ENCODE results near the gene SLC4A4. TPM values are rescaled to one million over a fixed set of nuclear protein-coding genes. Genes with fewer than 3 reads are reported as not detected.

SLC4A4 gene
- total RNA-seq, 1 experiment from 2014 or later = 0.92 TPM

DNA sequence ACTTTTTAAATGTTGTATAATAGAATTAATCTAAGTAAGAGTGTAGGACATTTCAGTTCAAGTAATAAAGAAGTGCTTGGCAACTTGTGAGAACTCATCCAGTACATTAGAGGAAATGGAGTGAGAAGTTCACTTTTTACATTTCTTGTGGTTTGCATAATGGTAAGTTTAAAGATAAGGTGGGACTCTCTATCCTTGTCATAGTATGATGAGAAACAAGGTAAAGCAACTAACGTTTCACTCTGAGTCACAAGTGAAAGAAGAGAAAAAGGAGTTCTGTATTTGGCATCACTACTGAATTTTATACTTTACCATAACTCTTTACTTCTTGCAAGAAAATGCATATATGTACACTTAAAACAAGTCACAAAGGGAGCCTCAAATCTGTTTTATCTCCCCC lies 219.4 kb downstream of the SLC4A4 start:
- Histone ChIP-seq H3K9ac (ENCODE audit: extremely low read depth, insufficient read length, low read length) (no peak overlapping the region), H3K23me2 (ENCODE audit: insufficient read length, low read depth, low read length, poor library complexity, severe bottlenecking) (no peaks in the 10 kb centered on the region), H4K5ac (ENCODE audit: insufficient read length, low read depth, low read length) (no peak overlapping the region), H2AK5ac (ENCODE audit: insufficient read length, low read length) (no peak overlapping the region), H2BK20ac (ENCODE audit: low read depth, low read length, poor library complexity, severe bottlenecking) (no peak overlapping the region), H3K79me1 (ENCODE audit: insufficient read depth, low read depth, low read length, poor library complexity, severe bottlenecking) (no peaks in the 10 kb centered on the region), H2BK12ac (ENCODE audit: insufficient read length, low read depth, low read length) (no peak overlapping the region), H4K20me1 (ENCODE audit: control insufficient read depth, insufficient read depth, insufficient read length) (no peaks in the 10 kb centered on the region), H3K9me3 (ENCODE audit: control insufficient read depth, low read depth, low read length) (no peaks in the 10 kb centered on the region), H3K14ac (ENCODE audit: insufficient read depth, low read length) (no peak overlapping the region), H2AFZ (ENCODE audit: low read length) (no peak overlapping the region), H2BK15ac (ENCODE audit: low read depth, low read length) (no peak overlapping the region), H4K8ac (replicated peaks; ENCODE audit: insufficient read length, low read depth, low read length) (no peak overlapping the region), H3K56ac (ENCODE audit: insufficient read length, low read depth, low read length) (no peak overlapping the region), H3T11ph (ENCODE audit: low read length) (no peak overlapping the region), H3K27me3 (ENCODE audit: insufficient read depth, low read length) (no peaks in the 10 kb centered on the region), H3K4me1 (ENCODE audit: insufficient read depth, low read length) (no peaks in the 10 kb centered on the region), H4K91ac (ENCODE audit: insufficient read length, low read depth, low read length) (no peak overlapping the region), H3K79me2 (ENCODE audit: insufficient read depth, low read length) (no peaks in the 10 kb centered on the region), H3K23ac (ENCODE audit: insufficient read length, low read depth, low read length) (no peak overlapping the region), H2BK120ac (ENCODE audit: low read depth, low read length, poor library complexity, severe bottlenecking) (no peak overlapping the region), H3K4me2 (ENCODE audit: insufficient read depth, insufficient read length, low read length) (no peak overlapping the region), H3K4ac (ENCODE audit: low read depth, low read length) (no peak overlapping the region), H2BK5ac (ENCODE audit: insufficient read length, low read length) (no peak overlapping the region), H3K27ac (ENCODE audit: insufficient read length, low read depth, low read length) (no peak overlapping the region), H3K18ac (ENCODE audit: insufficient read length, low read depth, low read length) (no peak overlapping the region)
- TF ChIP-seq CTCF (conservative IDR thresholded peaks at IDR 0.05) = no peak
- H3K4me3 Mint-ChIP-seq = no peak overlapping the region
- H3K27ac Mint-ChIP-seq = no peak overlapping the region
- DNase-seq = no peak
- H3K4me1 Mint-ChIP-seq = peaks cover 0 to 3% of the 10 kb centered on the region in 2 experiments; a peak in 1 of 4 replicates
- H3K36me3 Mint-ChIP-seq (ENCODE audit: insufficient read depth in 1 of 3, low read depth in 3 of 3) = no peaks in the 10 kb centered on the region
- WGBS (ENCODE audit: extremely low coverage, insufficient read length, low lambda C conversion rate) = no CpG with 5 or more reads among the region's 1 CpG
- H3K27me3 Mint-ChIP-seq (ENCODE audit: low read depth) = no peaks in the 10 kb centered on the region
- no peaks in the 10 kb centered on the region for H3K9me3 Mint-ChIP-seq

All from H9 (cell line).